Measurements from ENCODE around the gene LAMA1.

Gene LAMA1

DNA sequence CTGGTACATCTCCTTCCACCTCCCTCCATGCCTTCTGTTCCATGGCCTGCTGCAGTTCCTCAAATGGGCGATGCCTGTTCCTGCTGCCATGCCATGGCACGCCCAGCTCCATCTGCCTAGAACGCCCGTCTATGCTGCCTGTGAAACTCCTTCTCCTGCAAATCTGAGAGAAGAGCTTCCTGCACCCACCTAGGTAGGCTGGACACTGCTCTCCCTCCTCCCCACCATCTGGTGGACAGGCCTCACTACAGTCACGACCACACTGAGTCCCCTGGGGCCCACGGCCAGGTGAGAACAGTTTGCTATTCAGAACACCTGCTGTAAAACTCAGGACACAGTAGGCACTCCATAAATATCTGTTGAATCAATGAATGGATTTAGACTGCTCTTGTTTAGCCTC, 92.4 kb downstream of the LAMA1 start:
- Histone ChIP-seq H4K8ac (ENCODE audit: low read length) (no peak overlapping the region), H2BK15ac (ENCODE audit: low read depth, poor library complexity, severe bottlenecking) (no peak overlapping the region), H3K18ac (ENCODE audit: low read depth in 1 of 2, low read length in 2 of 2) (no peak overlapping the region), H3K4me3 (ENCODE audit: insufficient read depth in 1 of 2, low read depth in 1 of 2, low read length in 2 of 2) (no peak overlapping the region), H4K91ac (ENCODE audit: low read length) (no peak overlapping the region), H3K27me3 (ENCODE audit: control insufficient read depth in 1 of 2, insufficient read depth in 1 of 2, low read length in 2 of 2) (peaks cover 0 to 4% of the 10 kb centered on the region in 2 experiments), H3K4me2 (ENCODE audit: low read length, poor library complexity, severe bottlenecking) (no peak overlapping the region), H2AK5ac (ENCODE audit: low read length, severe bottlenecking) (no peak overlapping the region), H3K79me1 (replicated peaks; ENCODE audit: low read length, poor library complexity, severe bottlenecking) (no peaks in the 10 kb centered on the region), H3K4ac (ENCODE audit: low read depth in 1 of 2, low read length in 2 of 2) (no peak overlapping the region), H2BK12ac (ENCODE audit: low read length in 2 of 2) (no peak overlapping the region), H3K23ac (ENCODE audit: low read length in 2 of 2) (no peak overlapping the region), H2AFZ (ENCODE audit: low read depth, low read length) (no peak overlapping the region), H3K4me1 (ENCODE audit: control insufficient read depth, insufficient read depth, low read depth, low read length) (no peaks in the 10 kb centered on the region), H3K36me3 (ENCODE audit: control insufficient read depth in 1 of 2, insufficient read depth in 2 of 2, low read depth in 1 of 2, low read length in 2 of 2) (peaks cover 0 to 49% of the 10 kb centered on the region in 2 experiments), H3K9ac (ENCODE audit: low read length) (no peak overlapping the region), H2BK5ac (ENCODE audit: low read depth, low read length, poor library complexity, severe bottlenecking) (no peak overlapping the region), H3K27ac (ENCODE audit: low read length, poor library complexity, severe bottlenecking) (no peak overlapping the region), H3K9me3 (ENCODE audit: control insufficient read depth, low read length) (no peaks in the 10 kb centered on the region), H2BK120ac (ENCODE audit: low read depth, low read length) (no peak overlapping the region), H3K14ac (ENCODE audit: low read length in 2 of 2) (no peak overlapping the region)
- no peak for DNase-seq
- WGBS, result 85% methylated on average over 6 of the region's 6 CpGs

DNA sequence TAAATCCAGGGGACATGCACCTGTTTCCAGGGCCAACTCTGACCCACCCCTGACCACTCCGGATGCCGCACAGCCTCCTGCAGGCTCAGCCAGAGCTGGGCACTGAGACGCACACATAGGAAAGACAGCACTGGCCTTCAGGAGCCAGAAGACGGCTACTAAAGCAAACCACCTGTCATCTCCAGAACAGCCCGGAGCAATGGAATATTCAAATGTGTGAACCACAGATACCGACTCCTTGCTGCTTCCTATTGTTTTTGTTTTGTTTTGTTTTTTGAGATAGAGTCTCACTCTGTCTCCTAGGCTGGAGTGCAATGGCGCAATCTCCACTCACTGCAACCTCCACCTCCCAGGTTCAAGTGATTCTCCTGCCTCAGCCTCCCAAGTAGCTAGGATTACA, 94.0 kb downstream of the LAMA1 start:
- WGBS, result over 99% methylated on average over 7 of the region's 7 CpGs
- Histone ChIP-seq H2AFZ (ENCODE audit: low read depth, low read length) (no peak overlapping the region), H4K91ac (ENCODE audit: low read length) (no peak overlapping the region)

DNA sequence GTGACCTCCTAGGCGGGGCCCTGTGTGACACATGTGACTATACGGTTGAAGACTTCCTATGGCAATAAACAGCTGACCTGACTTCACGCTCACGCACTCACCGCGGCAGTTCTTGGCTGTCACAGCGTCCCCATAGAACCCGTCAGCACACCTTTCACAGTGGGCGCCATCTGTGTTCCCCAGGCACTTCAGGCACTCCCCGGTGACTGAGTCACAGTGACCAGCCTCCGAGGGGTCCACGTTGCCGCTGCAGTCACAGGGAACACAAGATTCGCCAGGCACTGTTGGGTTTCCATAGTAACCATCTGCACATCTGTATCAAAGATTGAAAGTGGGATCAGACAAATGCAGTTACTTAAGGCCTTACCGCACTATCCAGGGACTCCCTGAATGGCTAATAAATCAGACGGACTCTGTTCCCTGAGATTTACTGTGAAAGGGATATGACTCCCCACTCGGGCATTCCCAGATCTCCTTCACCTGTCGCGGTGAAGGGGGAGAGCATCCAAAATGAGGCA, 94.5 kb downstream of the LAMA1 start:
- Histone ChIP-seq H3K4ac (ENCODE audit: low read depth in 1 of 2, low read length in 2 of 2) (no peak overlapping the region), H3K4me1 (ENCODE audit: control insufficient read depth, insufficient read depth, low read depth, low read length) (no peaks in the 10 kb centered on the region), H2AFZ (ENCODE audit: low read depth, low read length) (no peak overlapping the region), H3K23ac (ENCODE audit: low read length in 2 of 2) (no peak overlapping the region), H2AK5ac (ENCODE audit: low read length, severe bottlenecking) (no peak overlapping the region), H3K4me3 (ENCODE audit: insufficient read depth in 1 of 2, low read depth in 1 of 2, low read length in 2 of 2) (no peak overlapping the region), H2BK120ac (ENCODE audit: low read depth, low read length) (no peak overlapping the region), H3K9ac (ENCODE audit: low read length) (no peak overlapping the region), H4K91ac (ENCODE audit: low read length) (no peak overlapping the region), H3K27me3 (ENCODE audit: control insufficient read depth in 1 of 2, insufficient read depth in 1 of 2, low read length in 2 of 2) (peaks cover 0 to 4% of the 10 kb centered on the region in 2 experiments), H2BK15ac (ENCODE audit: low read depth, poor library complexity, severe bottlenecking) (no peak overlapping the region), H3K27ac (ENCODE audit: low read length, poor library complexity, severe bottlenecking) (no peak overlapping the region), H3K14ac (ENCODE audit: low read length in 2 of 2) (no peak overlapping the region), H2BK12ac (ENCODE audit: low read length in 2 of 2) (no peak overlapping the region), H2BK5ac (ENCODE audit: low read depth, low read length, poor library complexity, severe bottlenecking) (no peak overlapping the region), H3K18ac (ENCODE audit: low read depth in 1 of 2, low read length in 2 of 2) (no peak overlapping the region), H3K79me1 (replicated peaks; ENCODE audit: low read length, poor library complexity, severe bottlenecking) (no peaks in the 10 kb centered on the region), H4K8ac (ENCODE audit: low read length) (no peak overlapping the region), H3K9me3 (ENCODE audit: control insufficient read depth, low read length) (no peaks in the 10 kb centered on the region), H3K36me3 (ENCODE audit: control insufficient read depth in 1 of 2, insufficient read depth in 2 of 2, low read depth in 1 of 2, low read length in 2 of 2) (peaks cover 0 to 41% of the 10 kb centered on the region in 2 experiments), H3K4me2 (ENCODE audit: low read length, poor library complexity, severe bottlenecking) (no peak overlapping the region)
- 93% methylated on average over 19 of the region's 19 CpGs for WGBS
- no peak for DNase-seq

More for the DNA sequence above, 94.0 kb downstream of the LAMA1 start:
- H2AK5ac ChIP-seq (ENCODE audit: low read length, severe bottlenecking), result no peak overlapping the region
- no peak overlapping the region for H3K4me2 ChIP-seq (ENCODE audit: low read length, poor library complexity, severe bottlenecking)
- peaks cover 0 to 4% of the 10 kb centered on the region in 2 experiments for H3K27me3 ChIP-seq (ENCODE audit: control insufficient read depth in 1 of 2, insufficient read depth in 1 of 2, low read length in 2 of 2)
- H3K4ac ChIP-seq (ENCODE audit: low read depth in 1 of 2, low read length in 2 of 2), result no peak overlapping the region
- no peaks in the 10 kb centered on the region for H3K79me1 ChIP-seq (replicated peaks; ENCODE audit: low read length, poor library complexity, severe bottlenecking)
- H3K9ac ChIP-seq (ENCODE audit: low read length), result no peak overlapping the region
- H3K36me3 ChIP-seq (ENCODE audit: control insufficient read depth in 1 of 2, insufficient read depth in 2 of 2, low read depth in 1 of 2, low read length in 2 of 2), result peaks cover 0 to 41% of the 10 kb centered on the region in 2 experiments
- no peak overlapping the region for H2BK120ac ChIP-seq (ENCODE audit: low read depth, low read length)
- H3K18ac ChIP-seq (ENCODE audit: low read depth in 1 of 2, low read length in 2 of 2), result no peak overlapping the region
- H2BK5ac ChIP-seq (ENCODE audit: low read depth, low read length, poor library complexity, severe bottlenecking), result no peak overlapping the region
- H3K4me1 ChIP-seq (ENCODE audit: control insufficient read depth, insufficient read depth, low read depth, low read length), result no peaks in the 10 kb centered on the region
- no peak overlapping the region for H2BK15ac ChIP-seq (ENCODE audit: low read depth, poor library complexity, severe bottlenecking)
- H2BK12ac ChIP-seq (ENCODE audit: low read length in 2 of 2), result no peak overlapping the region
- no peak overlapping the region for H4K8ac ChIP-seq (ENCODE audit: low read length)
- no peaks in the 10 kb centered on the region for H3K9me3 ChIP-seq (ENCODE audit: control insufficient read depth, low read length)
- H3K27ac ChIP-seq (ENCODE audit: low read length, poor library complexity, severe bottlenecking), result no peak overlapping the region
- no peak overlapping the region for H3K4me3 ChIP-seq (ENCODE audit: insufficient read depth in 1 of 2, low read depth in 1 of 2, low read length in 2 of 2)
- no peak overlapping the region for H3K23ac ChIP-seq (ENCODE audit: low read length in 2 of 2)
- H3K14ac ChIP-seq (ENCODE audit: low read length in 2 of 2), result no peak overlapping the region
- no peak for DNase-seq

DNA sequence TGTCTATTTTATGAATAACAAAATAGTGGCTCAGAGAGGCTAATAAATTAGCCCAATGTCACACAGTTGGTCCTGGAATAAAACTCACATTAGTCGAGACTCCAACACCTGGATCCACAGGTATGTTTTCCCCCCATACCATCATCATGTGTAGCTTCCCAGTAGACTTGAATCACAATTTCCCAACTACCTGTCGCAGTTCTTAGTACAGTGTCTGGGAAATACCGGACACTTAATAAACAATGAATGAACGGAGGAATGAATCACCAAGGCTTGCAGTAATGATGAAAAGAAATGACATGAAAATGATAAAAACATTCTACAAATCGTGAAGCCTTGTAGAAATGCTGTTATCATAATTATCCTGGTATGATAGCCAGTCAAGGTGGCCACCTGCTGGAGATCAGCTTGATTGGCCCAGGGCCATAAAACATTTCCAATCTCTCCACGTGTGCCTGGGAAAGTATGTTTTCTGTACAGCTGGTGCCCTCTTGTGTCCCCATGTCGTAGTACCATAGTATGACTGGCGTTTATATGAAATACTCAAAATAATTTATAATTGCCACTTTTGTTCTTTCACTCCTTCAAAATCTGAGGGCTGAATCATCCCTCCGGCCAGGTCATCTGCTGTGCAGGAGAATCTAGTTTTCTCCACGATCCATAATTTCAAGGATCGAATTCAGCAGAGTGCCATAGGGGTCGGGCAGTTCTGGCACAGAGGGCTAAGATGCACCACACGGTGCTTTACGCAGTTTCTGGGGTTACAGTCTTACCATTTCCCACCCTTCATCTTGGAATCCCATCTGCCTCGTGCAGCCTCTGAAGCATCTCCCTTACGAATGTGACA, 95.4 kb downstream of the LAMA1 start:
- H3K9ac ChIP-seq (ENCODE audit: low read length), result no peak overlapping the region
- no peaks in the 10 kb centered on the region for H3K9me3 ChIP-seq (ENCODE audit: control insufficient read depth, low read length)
- no peak overlapping the region for H3K14ac ChIP-seq (ENCODE audit: low read length in 2 of 2)
- H2BK120ac ChIP-seq (ENCODE audit: low read depth, low read length), result no peak overlapping the region
- H2AFZ ChIP-seq (ENCODE audit: low read depth, low read length), result no peak overlapping the region
- no peak overlapping the region for H3K18ac ChIP-seq (ENCODE audit: low read depth in 1 of 2, low read length in 2 of 2)
- H3K4me1 ChIP-seq (ENCODE audit: control insufficient read depth, insufficient read depth, low read depth, low read length), result no peaks in the 10 kb centered on the region
- peaks cover 0 to 42% of the 10 kb centered on the region in 2 experiments for H3K36me3 ChIP-seq (ENCODE audit: control insufficient read depth in 1 of 2, insufficient read depth in 2 of 2, low read depth in 1 of 2, low read length in 2 of 2)
- no peak overlapping the region for H3K4me2 ChIP-seq (ENCODE audit: low read length, poor library complexity, severe bottlenecking)
- no peak overlapping the region for H2BK5ac ChIP-seq (ENCODE audit: low read depth, low read length, poor library complexity, severe bottlenecking)
- no peak overlapping the region for H2BK15ac ChIP-seq (ENCODE audit: low read depth, poor library complexity, severe bottlenecking)
- no peak overlapping the region for H3K4ac ChIP-seq (ENCODE audit: low read depth in 1 of 2, low read length in 2 of 2)
- WGBS, result 80% methylated on average over 16 of the region's 16 CpGs
- no peak overlapping the region for H2BK12ac ChIP-seq (ENCODE audit: low read length in 2 of 2)
- H4K8ac ChIP-seq (ENCODE audit: low read length), result no peak overlapping the region
- H3K23ac ChIP-seq (ENCODE audit: low read length in 2 of 2), result no peak overlapping the region
- no peak overlapping the region for H3K27ac ChIP-seq (ENCODE audit: low read length, poor library complexity, severe bottlenecking)
- H3K4me3 ChIP-seq (ENCODE audit: insufficient read depth in 1 of 2, low read depth in 1 of 2, low read length in 2 of 2), result no peak overlapping the region
- DNase-seq, result peak; percentile 14
- peaks cover 0 to 4% of the 10 kb centered on the region in 2 experiments for H3K27me3 ChIP-seq (ENCODE audit: control insufficient read depth in 1 of 2, insufficient read depth in 1 of 2, low read length in 2 of 2)
- no peak overlapping the region for H2AK5ac ChIP-seq (ENCODE audit: low read length, severe bottlenecking)
- H4K91ac ChIP-seq (ENCODE audit: low read length), result no peak overlapping the region
- no peaks in the 10 kb centered on the region for H3K79me1 ChIP-seq (replicated peaks; ENCODE audit: low read length, poor library complexity, severe bottlenecking)

Measured in mesenchymal stem cell (in vitro differentiated cells and primary cell).